ENCODE measurements around the gene MSX2.
"Not testable (repeated sequence)": the region's sequence is repeated elsewhere in the genome, so short reads cannot be mapped to it uniquely, and the experiment has no call there.

Gene MSX2

GRCh38 chr5:174750711-174751110 lies 26.3 kb downstream of the MSX2 start:
- TF ChIP-seq, protein P1, sequence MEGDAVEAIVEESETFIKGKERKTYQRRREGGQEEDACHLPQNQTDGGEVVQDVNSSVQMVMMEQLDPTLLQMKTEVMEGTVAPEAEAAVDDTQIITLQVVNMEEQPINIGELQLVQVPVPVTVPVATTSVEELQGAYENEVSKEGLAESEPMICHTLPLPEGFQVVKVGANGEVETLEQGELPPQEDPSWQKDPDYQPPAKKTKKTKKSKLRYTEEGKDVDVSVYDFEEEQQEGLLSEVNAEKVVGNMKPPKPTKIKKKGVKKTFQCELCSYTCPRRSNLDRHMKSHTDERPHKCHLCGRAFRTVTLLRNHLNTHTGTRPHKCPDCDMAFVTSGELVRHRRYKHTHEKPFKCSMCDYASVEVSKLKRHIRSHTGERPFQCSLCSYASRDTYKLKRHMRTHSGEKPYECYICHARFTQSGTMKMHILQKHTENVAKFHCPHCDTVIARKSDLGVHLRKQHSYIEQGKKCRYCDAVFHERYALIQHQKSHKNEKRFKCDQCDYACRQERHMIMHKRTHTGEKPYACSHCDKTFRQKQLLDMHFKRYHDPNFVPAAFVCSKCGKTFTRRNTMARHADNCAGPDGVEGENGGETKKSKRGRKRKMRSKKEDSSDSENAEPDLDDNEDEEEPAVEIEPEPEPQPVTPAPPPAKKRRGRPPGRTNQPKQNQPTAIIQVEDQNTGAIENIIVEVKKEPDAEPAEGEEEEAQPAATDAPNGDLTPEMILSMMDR (IDR thresholded peaks at IDR 0.05; ENCODE audit: low read depth, low read length) = no peak
- H3K4me3 ChIP-seq (ENCODE audit: low read depth, low read length) = peak overlapping the region; percentile 65

DNA sequence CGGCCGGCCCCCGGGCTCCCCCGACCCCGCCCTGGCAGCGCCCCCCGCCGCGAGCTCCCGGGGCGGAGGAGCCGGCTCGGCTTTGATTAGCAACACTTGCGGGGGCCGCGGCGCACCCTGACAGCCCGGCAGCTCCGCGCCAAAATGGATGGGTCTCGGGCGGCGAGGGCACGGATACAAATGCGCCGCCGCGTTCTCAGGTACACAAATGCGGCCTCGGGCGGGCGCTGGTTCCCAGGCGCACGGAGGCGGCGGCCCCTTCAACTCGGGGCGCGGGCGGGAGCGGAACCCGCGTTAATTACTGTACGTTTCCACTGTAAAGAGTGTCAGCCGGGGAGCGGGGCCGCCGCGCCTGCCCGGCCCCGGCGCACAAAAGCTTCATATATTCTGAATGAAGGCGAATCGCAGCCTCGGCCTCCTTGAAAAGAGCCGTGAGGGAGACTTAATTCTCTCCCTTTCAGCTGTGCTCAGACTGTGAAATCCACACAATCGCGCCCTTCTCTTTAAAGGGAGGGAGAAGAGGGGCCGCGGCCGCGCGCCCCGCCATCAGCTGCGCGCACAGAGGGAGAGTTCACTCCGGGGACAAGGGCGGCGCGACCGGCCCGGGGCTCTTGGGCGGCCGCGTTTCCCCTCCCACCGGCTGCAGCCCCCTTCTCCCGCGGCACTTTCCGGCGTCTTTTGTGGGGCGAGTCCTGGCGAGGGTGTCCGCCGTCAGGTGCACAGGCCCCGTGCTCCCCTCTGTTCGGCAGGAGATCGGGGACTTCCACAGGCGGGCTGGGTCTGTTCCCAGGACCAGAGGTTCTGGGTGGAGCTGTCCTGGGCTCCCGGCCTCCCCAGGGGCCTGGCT lies 27.0 kb downstream of the MSX2 start:
- H3K4me3 ChIP-seq (ENCODE audit: low read depth, low read length) = peak overlapping the region; percentile 65
- TF ChIP-seq, protein P1 (IDR thresholded peaks at IDR 0.05; ENCODE audit: low read depth, low read length) = no peak

DNA sequence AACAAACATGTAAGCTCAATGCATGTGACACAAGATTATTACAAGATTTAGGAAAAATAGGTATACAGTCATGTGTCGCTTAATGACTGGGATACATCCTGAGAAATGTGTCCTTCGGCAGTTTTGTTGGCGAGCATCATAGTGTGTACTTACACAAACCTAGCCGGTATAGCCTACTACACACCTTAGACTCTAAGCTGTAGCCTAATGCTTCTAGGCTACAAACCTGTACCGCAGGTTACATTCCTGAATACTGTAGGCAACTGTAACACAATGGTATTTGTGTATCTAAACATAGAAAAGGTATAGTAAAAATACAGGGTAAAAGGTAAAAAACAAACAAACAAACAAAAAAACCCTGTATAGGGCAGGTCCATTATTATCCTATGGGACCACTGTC lies 27.7 kb downstream of the MSX2 start:
- H3K4me3 ChIP-seq (ENCODE audit: low read depth, low read length) = peak overlapping the region; percentile 65
- TF ChIP-seq, protein P1 (IDR thresholded peaks at IDR 0.05; ENCODE audit: low read depth, low read length) = no peak

- no peak overlapping the region for H3K4me3 ChIP-seq (ENCODE audit: low read depth, low read length)
- TF ChIP-seq, protein P1 (IDR thresholded peaks at IDR 0.05; ENCODE audit: low read depth, low read length) = peak; percentile 36; the same call in 1 of the 2 replicates
Measured at GRCh38 chr5:174755106-174755505, 30.7 kb downstream of the MSX2 start.

GRCh38 chr5:174759091-174759490 lies 34.7 kb downstream of the MSX2 start:
- no peak overlapping the region for H3K4me3 ChIP-seq (ENCODE audit: low read depth, low read length)
- TF ChIP-seq, protein P1 (IDR thresholded peaks at IDR 0.05; ENCODE audit: low read depth, low read length) = no peak

- TF ChIP-seq, protein P1 (IDR thresholded peaks at IDR 0.05; ENCODE audit: low read depth, low read length) = no peak
Measured at GRCh38 chr5:174760721-174761120, 36.3 kb downstream of the MSX2 start.

GRCh38 chr5:174761341-174761740 lies 37.0 kb downstream of the MSX2 start:
- not testable (repeated sequence) for H3K4me3 ChIP-seq (ENCODE audit: low read depth, low read length)

More at GRCh38 chr5:174760721-174761120, 36.3 kb downstream of the MSX2 start:
- no peak overlapping the region for H3K4me3 ChIP-seq (ENCODE audit: low read depth, low read length)
